Measurements from ENCODE around the gene FOXR2.

FOXR2 gene, protein sequence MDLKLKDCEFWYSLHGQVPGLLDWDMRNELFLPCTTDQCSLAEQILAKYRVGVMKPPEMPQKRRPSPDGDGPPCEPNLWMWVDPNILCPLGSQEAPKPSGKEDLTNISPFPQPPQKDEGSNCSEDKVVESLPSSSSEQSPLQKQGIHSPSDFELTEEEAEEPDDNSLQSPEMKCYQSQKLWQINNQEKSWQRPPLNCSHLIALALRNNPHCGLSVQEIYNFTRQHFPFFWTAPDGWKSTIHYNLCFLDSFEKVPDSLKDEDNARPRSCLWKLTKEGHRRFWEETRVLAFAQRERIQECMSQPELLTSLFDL

DNA sequence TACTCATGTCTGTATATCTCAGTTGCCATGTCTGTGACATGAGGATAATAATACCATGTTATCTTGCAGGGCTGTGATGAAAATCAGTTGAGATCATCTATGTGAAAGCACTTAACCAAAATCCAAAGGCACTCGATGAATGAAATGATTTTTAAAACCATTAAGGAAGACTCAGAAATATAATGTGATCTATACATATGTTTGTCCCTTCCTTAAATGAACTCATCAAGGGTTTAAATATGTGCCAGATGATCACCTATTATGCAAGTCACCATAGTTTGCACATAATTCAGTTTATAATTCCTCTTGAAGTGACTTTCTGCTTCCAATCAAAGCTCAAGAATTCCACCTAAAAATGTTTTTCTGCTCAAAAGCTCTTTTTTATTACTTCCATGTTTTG lies at the start of gene FOXR2:
FOXR2 (plus strand) TSS at position 301 of the 400 bp plus-strand sequence. CDS start 312 bp downstream, outside the sequence.
- no peak for DNase-seq

DNA sequence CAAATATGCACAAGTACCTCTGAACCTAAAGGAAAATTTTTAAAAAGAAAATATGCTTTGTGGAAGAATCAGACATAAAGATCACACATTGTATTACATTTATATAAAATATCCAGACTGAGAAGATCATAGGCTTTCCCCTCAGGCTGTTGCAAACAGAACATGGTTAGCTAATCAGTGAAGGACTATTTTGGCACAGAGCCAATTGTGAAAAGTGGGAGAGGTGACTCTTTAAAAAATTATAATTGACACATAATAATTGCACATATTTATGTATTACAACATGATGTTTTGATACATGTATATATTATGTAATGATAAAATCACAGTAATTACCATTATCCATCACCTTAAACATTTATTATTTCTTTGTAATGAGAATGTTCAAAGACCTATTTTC lies 44.1 kb upstream of the FOXR2 start:
- DNase-seq = no peak

DNA sequence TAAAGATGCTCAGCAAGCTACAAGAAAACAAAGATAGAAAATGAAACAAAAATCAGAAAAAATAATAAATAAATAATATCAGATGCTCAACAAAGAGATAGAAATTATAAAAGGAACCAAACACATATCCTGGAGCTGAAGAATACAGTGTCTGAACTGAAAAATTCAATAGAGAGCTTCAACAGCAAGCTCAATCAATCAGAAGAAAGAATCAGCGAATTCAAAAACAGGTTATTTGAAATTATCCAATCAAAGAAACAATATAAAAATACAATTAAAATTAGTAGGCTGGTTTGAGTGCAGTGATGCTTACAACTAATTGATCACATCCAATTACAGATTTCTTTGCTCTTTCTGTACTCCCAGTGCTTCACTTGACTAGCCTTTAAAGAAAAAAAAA lies 40.8 kb upstream of the FOXR2 start:
- no peak for DNase-seq

DNA sequence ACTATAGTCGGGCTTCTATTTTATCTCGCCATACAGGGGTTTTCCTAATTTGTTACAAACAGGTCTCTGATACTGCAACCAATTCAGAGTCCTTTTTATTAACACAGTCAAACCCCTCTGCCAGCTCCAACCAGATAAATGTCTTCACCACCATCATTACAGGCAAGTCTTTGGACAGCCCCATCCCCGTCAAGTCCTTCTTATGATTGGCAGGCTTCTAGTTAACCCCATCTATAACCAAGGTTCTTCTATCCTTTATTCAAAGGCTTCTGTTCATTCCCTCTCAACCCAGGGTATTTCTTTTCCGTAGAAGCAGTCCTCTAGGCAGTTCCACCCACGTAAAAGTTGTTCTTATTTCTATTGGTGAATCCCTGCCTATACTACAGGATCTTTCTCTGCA lies 29.9 kb upstream of the FOXR2 start:
- no peak for DNase-seq

DNA sequence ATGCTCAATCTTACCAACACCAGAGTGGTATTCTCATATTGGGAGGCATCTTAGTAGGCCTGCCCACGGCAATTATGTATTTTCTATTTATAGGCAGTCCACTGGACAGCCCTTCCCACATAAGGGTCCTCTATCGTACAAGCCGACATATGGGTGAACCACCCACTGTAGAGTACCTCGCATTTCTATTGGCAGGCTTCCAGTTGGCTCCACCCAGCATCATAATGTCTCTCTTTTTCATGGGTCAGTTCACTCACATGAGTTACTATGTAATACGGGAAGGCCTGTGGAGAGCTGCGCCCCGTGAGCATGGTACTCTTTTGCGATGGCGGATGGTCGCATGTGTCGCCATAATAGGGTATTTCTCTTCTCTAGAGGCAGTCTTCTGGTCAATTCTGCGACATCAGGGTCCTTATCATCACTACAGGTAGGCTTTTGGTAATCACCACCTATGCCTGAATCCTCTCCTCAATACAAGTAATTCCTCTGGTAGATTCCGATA lies 29.4 kb upstream of the FOXR2 start:
- no peak for DNase-seq

DNA sequence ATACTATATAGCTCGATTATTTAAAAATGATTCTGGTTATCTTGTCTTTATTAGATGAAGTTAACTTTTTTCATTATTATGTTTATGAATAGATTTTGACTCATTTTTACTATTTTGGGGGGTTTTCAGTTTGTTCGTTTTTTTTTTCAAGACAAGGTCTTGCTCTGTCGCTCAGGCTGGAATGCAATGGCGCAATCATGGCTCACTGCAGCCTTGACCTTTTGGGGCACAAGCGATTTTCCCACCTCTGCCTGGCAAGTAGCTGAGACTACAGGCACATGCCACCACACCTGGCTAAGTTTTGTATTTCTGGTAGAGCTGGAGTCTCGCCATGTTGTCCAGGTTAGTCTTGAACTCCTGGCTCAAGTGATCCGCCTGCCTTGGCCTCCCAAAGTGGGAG lies 24.9 kb upstream of the FOXR2 start:
- DNase-seq = no peak

DNA sequence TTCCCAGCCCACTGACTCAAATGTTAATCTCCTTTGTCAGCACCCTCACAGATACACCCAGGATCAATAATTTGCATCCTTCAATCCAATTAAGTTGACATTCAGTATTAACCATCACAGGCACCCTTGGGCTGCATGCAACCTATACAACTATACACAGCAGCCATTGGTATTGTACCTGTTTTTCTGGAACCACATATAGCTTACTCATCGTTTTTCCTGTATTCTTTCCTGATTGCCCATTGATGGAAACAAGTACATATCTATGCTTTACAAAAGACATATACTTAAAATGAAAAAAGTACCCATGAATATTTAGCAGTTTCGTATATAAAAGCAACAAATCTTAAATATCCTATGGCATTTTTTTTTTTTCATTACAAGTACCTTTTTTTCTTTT lies 3.7 kb upstream of the FOXR2 start:
- no peak for DNase-seq

DNA sequence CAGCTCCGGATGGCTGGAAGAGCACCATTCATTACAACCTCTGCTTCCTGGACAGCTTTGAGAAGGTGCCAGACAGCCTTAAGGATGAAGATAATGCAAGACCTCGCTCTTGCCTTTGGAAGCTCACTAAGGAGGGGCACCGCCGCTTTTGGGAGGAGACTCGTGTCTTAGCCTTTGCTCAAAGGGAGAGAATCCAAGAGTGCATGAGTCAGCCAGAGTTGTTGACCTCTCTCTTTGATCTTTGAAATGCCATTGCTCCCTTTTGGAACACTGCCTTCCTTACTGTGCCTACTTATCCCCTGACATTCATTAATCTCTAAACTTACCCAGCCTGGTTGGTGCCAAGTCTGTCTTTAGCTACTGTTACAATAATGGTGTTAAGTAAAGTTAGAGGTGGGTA lies 1.2 kb downstream of the FOXR2 start:
- no peak for DNase-seq

DNA sequence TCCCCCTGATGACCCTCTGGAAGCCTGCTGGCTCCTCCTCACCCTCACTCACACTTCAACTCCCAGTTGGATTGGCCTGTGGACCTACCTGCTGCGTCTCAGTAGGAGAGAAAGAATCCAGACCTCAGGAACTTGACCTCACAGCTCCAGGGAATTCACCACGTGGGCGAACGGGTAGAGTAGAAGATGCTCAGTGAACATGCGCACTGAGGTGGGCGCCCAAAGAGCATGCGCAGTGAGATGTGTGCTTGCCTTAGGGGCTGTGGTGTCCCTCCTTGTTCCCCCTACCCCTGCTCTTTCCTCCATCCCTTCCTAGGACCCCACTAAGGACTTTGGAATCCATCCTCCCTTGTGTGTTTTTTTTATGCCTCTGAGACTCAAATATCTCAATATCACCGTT lies 12.9 kb downstream of the FOXR2 start:
- DNase-seq = no peak

DNA sequence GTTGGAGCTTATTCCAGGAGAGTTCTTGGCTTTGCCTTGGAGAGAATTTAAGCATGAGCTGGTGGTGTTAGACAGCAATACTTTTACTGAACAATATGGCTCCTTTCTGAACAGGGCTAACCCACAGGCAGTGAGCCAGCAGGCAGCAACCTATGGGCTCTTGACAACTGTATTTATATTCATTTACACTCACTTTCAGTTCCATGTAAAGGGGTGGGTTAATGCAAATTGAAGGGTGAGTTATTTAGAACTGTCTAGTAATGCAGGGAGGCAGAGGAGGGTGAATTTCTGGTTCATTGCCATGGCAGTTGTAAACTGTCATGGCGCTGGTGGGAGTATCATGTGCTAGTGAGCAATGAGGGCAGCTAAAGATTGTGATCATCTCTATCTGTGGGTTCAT lies 15.7 kb downstream of the FOXR2 start:
- DNase-seq = no peak

DNA sequence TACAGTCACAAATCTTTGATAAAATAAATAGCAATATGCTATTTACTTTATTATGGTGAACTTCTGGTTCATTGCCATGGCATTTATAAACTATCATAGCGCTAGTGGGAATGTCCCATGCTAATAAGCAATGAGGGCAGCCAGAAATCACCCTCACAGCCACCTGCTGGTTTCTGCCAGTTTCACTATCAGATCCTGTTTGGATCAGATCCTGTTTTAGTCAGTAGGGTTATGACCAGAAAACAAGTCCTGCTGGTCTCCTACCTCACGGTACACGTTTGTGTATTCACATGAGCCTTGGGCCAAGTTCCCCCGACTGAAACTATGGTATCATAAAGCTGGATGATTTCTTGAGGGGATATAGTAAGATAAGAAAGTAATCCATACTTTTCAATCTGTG lies 17.7 kb downstream of the FOXR2 start:
- no peak for DNase-seq

DNA sequence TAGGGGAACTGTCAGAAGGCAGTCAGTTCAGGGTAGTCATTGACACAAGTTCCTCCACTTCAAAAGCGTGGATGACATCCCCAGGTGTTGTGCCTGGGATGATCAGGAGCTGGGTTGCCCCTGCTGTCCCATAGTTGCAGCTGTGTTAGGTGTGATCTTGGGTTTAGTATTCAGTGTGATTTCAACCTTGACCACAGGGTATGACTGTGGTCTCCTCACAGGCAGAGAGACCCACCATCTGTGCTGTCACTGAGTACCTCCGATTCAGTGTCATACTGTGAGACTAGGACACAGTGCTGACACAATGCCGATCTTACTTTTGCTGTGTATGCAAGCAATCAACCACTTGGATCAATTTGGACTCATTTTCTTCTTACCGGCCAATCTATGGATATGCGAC lies 25.2 kb downstream of the FOXR2 start:
- DNase-seq = no peak

DNA sequence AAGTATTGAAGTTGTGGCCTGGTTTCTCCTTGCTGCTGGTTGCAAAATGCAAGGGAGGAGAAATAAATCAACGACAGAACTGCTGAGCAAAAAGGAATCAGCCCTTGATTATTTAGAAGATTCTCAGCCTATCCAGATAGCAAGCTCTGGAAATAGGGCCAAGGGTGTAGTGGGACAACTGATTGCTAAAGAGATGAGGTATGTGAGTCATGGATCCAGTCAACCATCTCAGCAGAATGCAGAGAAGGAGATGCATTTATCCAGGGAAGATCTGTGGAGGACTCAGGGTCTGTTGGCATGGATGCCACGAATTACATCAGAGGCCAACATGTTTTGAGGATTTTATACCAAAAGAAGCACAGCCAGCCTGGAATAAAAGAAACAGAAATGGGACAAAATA lies 36.7 kb downstream of the FOXR2 start:
- DNase-seq = no peak

DNA sequence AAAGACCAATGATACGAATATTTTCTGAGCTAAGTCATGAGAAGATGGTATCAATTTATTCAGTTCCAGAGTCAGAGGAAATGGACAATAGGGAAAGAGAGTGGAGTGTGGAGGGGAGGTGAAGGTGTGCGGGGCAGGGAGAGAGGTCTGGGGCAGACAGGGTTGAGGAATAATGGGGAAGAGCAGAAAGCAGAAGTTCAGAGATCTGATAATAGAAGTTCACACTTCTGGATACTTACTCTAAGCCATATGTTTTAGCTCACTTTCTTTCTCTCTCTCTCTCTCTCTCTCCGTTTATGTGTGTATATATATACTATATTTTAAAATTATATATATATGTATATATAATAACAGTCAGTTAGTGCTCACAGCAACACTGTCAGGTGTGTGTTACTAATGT lies 40.4 kb downstream of the FOXR2 start:
- DNase-seq = no peak

DNA sequence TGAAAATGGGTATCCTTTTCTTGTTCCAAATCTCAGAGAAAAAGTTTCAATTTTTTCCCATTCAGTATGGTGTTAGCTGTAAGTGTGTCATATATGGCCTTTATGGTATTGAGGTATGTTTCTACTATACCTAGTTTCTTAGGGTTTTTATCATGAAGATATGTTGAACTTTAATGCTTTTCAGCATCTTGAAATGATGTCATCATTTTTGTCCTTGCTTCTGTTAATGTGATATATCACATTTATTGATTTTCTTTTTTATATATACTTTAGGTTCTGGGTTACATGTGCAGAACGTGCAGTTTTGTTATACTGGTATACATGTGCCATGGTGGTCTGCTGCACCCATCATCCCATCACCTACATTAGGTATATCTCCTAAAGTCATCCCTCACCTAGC lies 44.9 kb downstream of the FOXR2 start:
- no peak for DNase-seq

Data from stimulated activated naive CD4-positive, alpha-beta T cell treated with Interleukin-2 at 50 U/mL for 16 hours (primary cell).